PC-9 (cell line): ENCODE measurements around the gene INPP5A.

Experiments used
- CTCF ChIP-seq: fragments of 200-600 bp; sonication (generic); conservative IDR thresholded peaks from 2 replicates; pipeline ENCODE4 v1.6.1; 2017; ENCODE audit warnings: mixed run types, antibody characterized with exemption, mild to moderate bottlenecking, moderate library complexity
- EZH2 ChIP-seq: fragments of 200-600 bp; sonication (generic); IDR thresholded peaks from 2 replicates; pipeline ENCODE4 v1.8.0; 2017; ENCODE audit warnings: antibody characterized with exemption, low read depth

DNA sequence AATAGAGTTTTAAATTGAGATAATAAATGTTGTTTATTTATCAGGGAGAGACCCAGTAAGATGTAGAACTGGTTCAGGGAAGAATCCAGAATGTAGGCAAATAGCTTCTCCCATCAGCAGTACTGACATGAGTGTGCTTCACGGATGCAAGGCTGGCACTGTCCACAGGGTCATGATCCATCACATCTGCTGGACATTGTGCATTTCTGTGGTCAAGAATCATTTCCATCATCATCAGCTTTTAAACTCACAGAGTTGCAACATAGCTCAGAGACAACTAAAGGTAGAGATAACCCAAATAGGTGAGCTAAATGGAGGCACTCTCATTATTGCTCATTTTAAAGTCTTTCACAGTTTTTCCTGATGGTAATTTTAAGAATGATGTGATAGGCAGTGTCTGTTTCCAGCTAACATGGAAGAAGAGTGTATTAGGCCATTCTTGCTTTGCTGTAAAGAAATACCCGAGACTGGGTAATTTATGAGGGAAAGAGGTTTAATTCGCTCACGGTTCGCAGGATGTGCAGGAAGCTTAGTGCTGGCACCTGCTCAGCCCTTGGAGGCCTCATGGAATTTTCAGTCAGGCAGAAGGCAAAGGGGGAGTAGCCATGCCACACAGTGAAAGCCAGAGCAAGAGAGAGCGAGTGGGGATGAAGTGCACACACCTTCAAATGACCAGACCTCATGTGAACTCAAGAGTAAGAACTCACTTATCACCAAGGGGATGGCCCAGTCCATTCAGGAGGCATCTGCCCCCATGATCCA is 80.8 kb downstream of the INPP5A start:
- TF ChIP-seq CTCF (no peak), EZH2 (no peak)
